Measurements from ENCODE around the gene C8G.

The C8G gene

GRCh38 chr9:136977223-136977622, 32.2 kb downstream of the C8G start, which contains the start of gene PTGDS:
TSS of gene PTGDS (plus strand) at chr9:136977504. CDS start at chr9:136977579, 75 bp downstream.
- Histone ChIP-seq H3K4me3 (ENCODE audit: low read length) (peak within 1 kb of the TSS; percentile 58), H3K4me1 (ENCODE audit: control insufficient read depth, low read depth, low read length) (peaks cover 3% of the 10 kb centered on the region), H3K9ac (ENCODE audit: low read length) (no peak within 1 kb of the TSS), H3K9me3 (ENCODE audit: control insufficient read depth, low read depth, low read length) (no peaks in the 10 kb centered on the region), H3K27ac (ENCODE audit: low read length) (no peak within 1 kb of the TSS), H3K36me3 (ENCODE audit: control insufficient read depth, low read depth, low read length) (no peaks in the 10 kb centered on the region), H3K27me3 (ENCODE audit: control insufficient read depth, insufficient read depth, low read length) (peaks cover 4% of the 10 kb centered on the region)

- H3K27me3 ChIP-seq (ENCODE audit: control insufficient read depth, insufficient read depth, low read length): peaks cover 4% of the 10 kb centered on the region
- H3K36me3 ChIP-seq (ENCODE audit: control insufficient read depth, low read depth, low read length): no peaks in the 10 kb centered on the region
- H3K27ac ChIP-seq (ENCODE audit: low read length): no peak overlapping the region
- no peaks in the 10 kb centered on the region for H3K9me3 ChIP-seq (ENCODE audit: control insufficient read depth, low read depth, low read length)
- H3K4me3 ChIP-seq (ENCODE audit: low read length): peak overlapping the region; percentile 58
- no peak overlapping the region for H3K9ac ChIP-seq (ENCODE audit: low read length)
- H3K4me1 ChIP-seq (ENCODE audit: control insufficient read depth, low read depth, low read length): peaks cover 3% of the 10 kb centered on the region
Measured at GRCh38 chr9:136977649-136978072, 32.6 kb downstream of the C8G start.

- H3K9ac ChIP-seq (ENCODE audit: low read length): no peak overlapping the region
- no peaks in the 10 kb centered on the region for H3K36me3 ChIP-seq (ENCODE audit: control insufficient read depth, low read depth, low read length)
- H3K4me3 ChIP-seq (ENCODE audit: low read length): peak overlapping the region; percentile 58
- H3K9me3 ChIP-seq (ENCODE audit: control insufficient read depth, low read depth, low read length): no peaks in the 10 kb centered on the region
- H3K27me3 ChIP-seq (ENCODE audit: control insufficient read depth, insufficient read depth, low read length): peaks cover 4% of the 10 kb centered on the region
- peaks cover 3% of the 10 kb centered on the region for H3K4me1 ChIP-seq (ENCODE audit: control insufficient read depth, low read depth, low read length)
- H3K27ac ChIP-seq (ENCODE audit: low read length): no peak overlapping the region
Measured at GRCh38 chr9:136978073-136978864, 33.2 kb downstream of the C8G start.

GRCh38 chr9:136978865-136979544, 34.0 kb downstream of the C8G start:
- Histone ChIP-seq H3K27me3 (ENCODE audit: control insufficient read depth, insufficient read depth, low read length) (peaks cover 7% of the 10 kb centered on the region), H3K9me3 (ENCODE audit: control insufficient read depth, low read depth, low read length) (no peaks in the 10 kb centered on the region), H3K27ac (ENCODE audit: low read length) (no peak overlapping the region), H3K36me3 (ENCODE audit: control insufficient read depth, low read depth, low read length) (no peaks in the 10 kb centered on the region), H3K9ac (ENCODE audit: low read length) (no peak overlapping the region), H3K4me3 (ENCODE audit: low read length) (no peak overlapping the region), H3K4me1 (ENCODE audit: control insufficient read depth, low read depth, low read length) (peaks cover 3% of the 10 kb centered on the region)

- Histone ChIP-seq H3K9ac (ENCODE audit: low read length) (no peak overlapping the region), H3K27ac (ENCODE audit: low read length) (no peak overlapping the region), H3K36me3 (ENCODE audit: control insufficient read depth, low read depth, low read length) (no peaks in the 10 kb centered on the region), H3K4me3 (ENCODE audit: low read length) (no peak overlapping the region), H3K27me3 (ENCODE audit: control insufficient read depth, insufficient read depth, low read length) (peaks cover 17% of the 10 kb centered on the region), H3K9me3 (ENCODE audit: control insufficient read depth, low read depth, low read length) (no peaks in the 10 kb centered on the region), H3K4me1 (ENCODE audit: control insufficient read depth, low read depth, low read length) (peaks cover 3% of the 10 kb centered on the region)
Measured at GRCh38 chr9:136979769-136980587, 34.9 kb downstream of the C8G start.

GRCh38 chr9:136980669-136981478, 35.8 kb downstream of the C8G start:
- no peak overlapping the region for H3K9ac ChIP-seq (ENCODE audit: low read length)
- no peaks in the 10 kb centered on the region for H3K36me3 ChIP-seq (ENCODE audit: control insufficient read depth, low read depth, low read length)
- H3K27me3 ChIP-seq (ENCODE audit: control insufficient read depth, insufficient read depth, low read length): peaks cover 26% of the 10 kb centered on the region
- no peaks in the 10 kb centered on the region for H3K9me3 ChIP-seq (ENCODE audit: control insufficient read depth, low read depth, low read length)
- H3K27ac ChIP-seq (ENCODE audit: low read length): no peak overlapping the region
- peaks cover 3% of the 10 kb centered on the region for H3K4me1 ChIP-seq (ENCODE audit: control insufficient read depth, low read depth, low read length)
- no peak overlapping the region for H3K4me3 ChIP-seq (ENCODE audit: low read length)

- peaks cover 32% of the 10 kb centered on the region for H3K27me3 ChIP-seq (ENCODE audit: control insufficient read depth, insufficient read depth, low read length)
- no peak overlapping the region for H3K4me3 ChIP-seq (ENCODE audit: low read length)
- H3K9ac ChIP-seq (ENCODE audit: low read length): no peak overlapping the region
- H3K4me1 ChIP-seq (ENCODE audit: control insufficient read depth, low read depth, low read length): peaks cover 3% of the 10 kb centered on the region
- no peaks in the 10 kb centered on the region for H3K9me3 ChIP-seq (ENCODE audit: control insufficient read depth, low read depth, low read length)
- H3K27ac ChIP-seq (ENCODE audit: low read length): no peak overlapping the region
- H3K36me3 ChIP-seq (ENCODE audit: control insufficient read depth, low read depth, low read length): no peaks in the 10 kb centered on the region
Measured at GRCh38 chr9:136981588-136982231, 36.7 kb downstream of the C8G start.

GRCh38 chr9:136982232-136983051, 37.4 kb downstream of the C8G start, which contains the start of gene LCNL1:
TSS of gene LCNL1 (plus strand) at chr9:136982993. CDS start at chr9:136983587, 594 bp downstream.
- Histone ChIP-seq H3K9ac (ENCODE audit: low read length) (no peak within 1 kb of the TSS), H3K4me1 (ENCODE audit: control insufficient read depth, low read depth, low read length) (no peaks in the 10 kb centered on the region), H3K9me3 (ENCODE audit: control insufficient read depth, low read depth, low read length) (no peaks in the 10 kb centered on the region), H3K27me3 (ENCODE audit: control insufficient read depth, insufficient read depth, low read length) (peaks cover 27% of the 10 kb centered on the region), H3K4me3 (ENCODE audit: low read length) (no peak within 1 kb of the TSS), H3K36me3 (ENCODE audit: control insufficient read depth, low read depth, low read length) (no peaks in the 10 kb centered on the region), H3K27ac (ENCODE audit: low read length) (no peak within 1 kb of the TSS)

GRCh38 chr9:136983167-136983566, 38.1 kb downstream of the C8G start:
- no peaks in the 10 kb centered on the region for H3K9me3 ChIP-seq (ENCODE audit: control insufficient read depth, low read depth, low read length)
- H3K9ac ChIP-seq (ENCODE audit: low read length): no peak overlapping the region
- H3K4me3 ChIP-seq (ENCODE audit: low read length): no peak overlapping the region
- no peaks in the 10 kb centered on the region for H3K36me3 ChIP-seq (ENCODE audit: control insufficient read depth, low read depth, low read length)
- H3K27ac ChIP-seq (ENCODE audit: low read length): no peak overlapping the region
- H3K27me3 ChIP-seq (ENCODE audit: control insufficient read depth, insufficient read depth, low read length): peaks cover 27% of the 10 kb centered on the region
- no peaks in the 10 kb centered on the region for H3K4me1 ChIP-seq (ENCODE audit: control insufficient read depth, low read depth, low read length)

Measured in iPS-18a (cell line).